ENCODE results near the gene ZNF805. TPM values are rescaled to one million over a fixed set of nuclear protein-coding genes. Genes with fewer than 3 reads are reported as not detected.
A peak's percentile ranks its signal among the peaks of the same experiment; 100 is the strongest.

ZNF805 gene
- total RNA-seq, 1 donor from 2014 or later: 20.8 TPM

DNA sequence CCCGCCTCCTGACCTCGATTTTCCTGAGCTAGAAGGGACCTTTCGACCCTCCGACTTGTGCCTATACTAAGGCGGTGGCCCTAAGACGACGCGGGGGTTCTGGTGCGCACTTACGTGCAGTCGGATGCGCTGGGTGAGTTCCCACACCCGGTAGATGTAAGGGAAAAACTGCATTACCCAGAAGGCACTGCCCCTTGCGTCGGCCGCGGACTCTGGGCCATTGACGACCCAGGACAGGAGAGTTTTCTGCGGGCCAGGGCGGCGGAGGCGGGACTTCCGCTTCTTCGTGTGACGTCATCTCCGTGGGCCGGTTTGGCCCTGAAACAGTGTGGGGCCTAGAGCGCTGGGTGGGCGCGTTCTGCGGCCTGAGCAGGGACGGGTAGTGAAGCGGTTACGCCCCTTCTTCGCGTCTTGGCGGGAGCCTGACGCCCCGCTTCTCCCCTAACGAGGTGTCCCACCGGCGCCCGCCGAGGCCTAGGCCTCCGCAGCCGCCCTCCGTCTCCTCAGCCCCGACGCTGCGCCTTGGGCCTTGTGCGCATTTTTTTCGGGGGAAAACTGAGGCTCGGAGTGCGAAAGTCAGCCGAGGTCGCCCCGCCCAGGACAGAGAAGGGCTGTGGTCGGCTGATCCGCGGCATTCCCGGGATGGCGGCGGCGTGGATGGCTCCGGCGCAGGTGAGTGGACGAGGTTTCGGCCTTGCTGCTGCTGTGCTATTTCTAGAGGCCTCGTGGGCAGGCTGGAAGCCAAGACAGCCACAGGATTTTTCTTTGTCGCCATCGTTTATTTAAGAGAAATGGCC, 39.9 kb downstream of the ZNF805 start, which contains the start of gene ZNF460:
ZNF460 (plus strand) TSS at position 321 of the 797 bp plus-strand sequence; CDS start at position 643, 322 bp downstream.
- Mint-ChIP-seq H3K4me3 (no peak within 1 kb of the TSS), H3K27ac (no peak within 1 kb of the TSS), H3K9me3 (no peaks in the 10 kb centered on the region), H3K27me3 (ENCODE audit: low read depth) (no peaks in the 10 kb centered on the region), H3K4me1 (peaks cover 17% of the 10 kb centered on the region), H3K36me3 (peaks cover 7% of the 10 kb centered on the region)
- TF ChIP-seq, protein P1, sequence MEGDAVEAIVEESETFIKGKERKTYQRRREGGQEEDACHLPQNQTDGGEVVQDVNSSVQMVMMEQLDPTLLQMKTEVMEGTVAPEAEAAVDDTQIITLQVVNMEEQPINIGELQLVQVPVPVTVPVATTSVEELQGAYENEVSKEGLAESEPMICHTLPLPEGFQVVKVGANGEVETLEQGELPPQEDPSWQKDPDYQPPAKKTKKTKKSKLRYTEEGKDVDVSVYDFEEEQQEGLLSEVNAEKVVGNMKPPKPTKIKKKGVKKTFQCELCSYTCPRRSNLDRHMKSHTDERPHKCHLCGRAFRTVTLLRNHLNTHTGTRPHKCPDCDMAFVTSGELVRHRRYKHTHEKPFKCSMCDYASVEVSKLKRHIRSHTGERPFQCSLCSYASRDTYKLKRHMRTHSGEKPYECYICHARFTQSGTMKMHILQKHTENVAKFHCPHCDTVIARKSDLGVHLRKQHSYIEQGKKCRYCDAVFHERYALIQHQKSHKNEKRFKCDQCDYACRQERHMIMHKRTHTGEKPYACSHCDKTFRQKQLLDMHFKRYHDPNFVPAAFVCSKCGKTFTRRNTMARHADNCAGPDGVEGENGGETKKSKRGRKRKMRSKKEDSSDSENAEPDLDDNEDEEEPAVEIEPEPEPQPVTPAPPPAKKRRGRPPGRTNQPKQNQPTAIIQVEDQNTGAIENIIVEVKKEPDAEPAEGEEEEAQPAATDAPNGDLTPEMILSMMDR (IDR thresholded peaks at IDR 0.05; ENCODE audit: unreplicated experiment): no peak
- DNase-seq (ENCODE audit: low spot score in 2 of 2, unreplicated experiment in 2 of 2): peak; percentile 88 to 97

DNA sequence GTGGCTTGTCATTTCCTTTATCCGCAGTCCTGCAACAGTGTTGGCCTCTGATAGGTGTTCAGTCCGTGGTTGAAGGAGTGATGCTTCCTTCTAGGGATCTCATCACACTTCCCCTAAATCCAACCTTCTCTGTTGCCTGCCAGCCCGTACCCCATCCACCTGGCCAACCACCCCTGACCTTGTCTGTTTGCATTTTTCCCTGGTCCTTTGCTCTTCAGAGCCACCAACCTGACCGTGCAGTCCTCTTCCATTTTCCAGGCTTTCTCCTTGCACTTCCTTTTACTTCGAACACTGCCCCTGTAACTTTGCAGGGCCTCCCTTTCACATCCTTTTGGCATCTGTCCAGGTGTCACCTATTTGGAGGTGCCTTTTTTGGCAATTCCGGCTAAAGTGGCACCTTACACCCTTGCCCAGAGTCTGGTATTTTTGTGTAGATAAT, 40.5 kb downstream of the ZNF805 start:
- TF ChIP-seq, protein P1 (IDR thresholded peaks at IDR 0.05; ENCODE audit: unreplicated experiment): no peak
- H3K36me3 Mint-ChIP-seq: peaks cover 10% of the 10 kb centered on the region
- H3K4me3 Mint-ChIP-seq: no peak overlapping the region
- no peak for DNase-seq (ENCODE audit: low spot score in 2 of 2, unreplicated experiment in 2 of 2)
- H3K27me3 Mint-ChIP-seq (ENCODE audit: low read depth): no peaks in the 10 kb centered on the region
- peaks cover 17% of the 10 kb centered on the region for H3K4me1 Mint-ChIP-seq
- H3K27ac Mint-ChIP-seq: no peak overlapping the region
- H3K9me3 Mint-ChIP-seq: no peaks in the 10 kb centered on the region

DNA sequence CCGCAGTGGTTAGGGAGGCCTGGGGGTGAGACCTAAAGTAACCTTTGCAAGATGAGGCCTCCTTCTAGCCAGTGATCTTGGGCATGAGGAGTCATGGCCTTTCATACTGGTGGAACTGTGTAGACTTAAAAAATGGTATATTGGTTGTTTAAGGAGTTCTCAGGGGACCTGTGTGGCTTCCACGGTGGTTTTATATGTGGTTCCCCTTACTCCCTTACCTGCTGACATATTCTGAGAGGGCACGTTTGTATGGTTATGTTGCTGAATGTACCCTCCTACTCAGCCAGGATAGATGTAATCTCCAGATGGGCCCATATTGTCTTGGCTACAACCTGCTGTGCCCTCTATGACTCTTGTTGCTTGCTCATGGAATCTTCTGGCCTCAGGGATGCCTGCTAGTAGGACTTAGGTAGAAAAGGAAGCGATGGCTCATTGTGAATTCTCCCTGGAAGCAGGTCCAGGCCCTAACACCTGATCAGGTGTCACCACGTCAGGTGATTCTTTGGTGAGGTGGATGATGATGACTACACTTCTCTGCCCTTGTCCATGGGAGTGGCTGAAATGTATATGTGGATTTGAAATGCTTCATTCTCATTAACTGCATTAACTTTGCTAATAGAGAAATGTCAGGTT, 41.7 kb downstream of the ZNF805 start:
- Mint-ChIP-seq H3K36me3 (peaks cover 17% of the 10 kb centered on the region), H3K9me3 (no peaks in the 10 kb centered on the region), H3K27ac (peak overlapping the region; percentile 66), H3K4me3 (no peak overlapping the region), H3K27me3 (ENCODE audit: low read depth) (no peaks in the 10 kb centered on the region), H3K4me1 (peaks cover 17% of the 10 kb centered on the region)
- DNase-seq (ENCODE audit: low spot score in 2 of 2, unreplicated experiment in 2 of 2): no peak
- TF ChIP-seq, protein P1 (IDR thresholded peaks at IDR 0.05; ENCODE audit: unreplicated experiment): no peak

DNA sequence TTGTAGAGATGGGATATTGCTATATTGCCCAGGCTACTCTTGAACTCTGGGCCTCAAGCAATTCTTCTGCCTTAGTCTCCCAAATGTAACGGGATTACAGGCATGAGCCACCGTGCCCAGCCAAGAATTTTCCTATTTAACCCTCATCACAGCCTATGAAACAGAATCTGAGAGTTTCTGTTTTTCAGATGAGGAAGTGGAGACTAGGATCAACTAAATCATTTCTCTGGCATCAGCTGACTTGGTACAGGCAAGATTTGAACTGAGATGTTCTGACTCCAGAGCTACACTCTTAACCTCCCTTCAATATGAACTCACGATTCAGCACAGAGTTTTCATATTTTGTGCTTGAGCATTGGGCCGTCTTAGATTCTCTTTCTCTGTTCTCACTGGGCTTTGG, 47.9 kb downstream of the ZNF805 start:
- TF ChIP-seq, protein P1 (IDR thresholded peaks at IDR 0.05; ENCODE audit: unreplicated experiment): no peak
- peaks cover 66% of the 10 kb centered on the region for H3K36me3 Mint-ChIP-seq
- no peaks in the 10 kb centered on the region for H3K27me3 Mint-ChIP-seq (ENCODE audit: low read depth)
- no peak overlapping the region for H3K27ac Mint-ChIP-seq
- H3K4me1 Mint-ChIP-seq: no peaks in the 10 kb centered on the region
- peaks cover 19% of the 10 kb centered on the region for H3K9me3 Mint-ChIP-seq
- no peak for DNase-seq (ENCODE audit: low spot score in 2 of 2, unreplicated experiment in 2 of 2)
- H3K4me3 Mint-ChIP-seq: no peak overlapping the region

DNA sequence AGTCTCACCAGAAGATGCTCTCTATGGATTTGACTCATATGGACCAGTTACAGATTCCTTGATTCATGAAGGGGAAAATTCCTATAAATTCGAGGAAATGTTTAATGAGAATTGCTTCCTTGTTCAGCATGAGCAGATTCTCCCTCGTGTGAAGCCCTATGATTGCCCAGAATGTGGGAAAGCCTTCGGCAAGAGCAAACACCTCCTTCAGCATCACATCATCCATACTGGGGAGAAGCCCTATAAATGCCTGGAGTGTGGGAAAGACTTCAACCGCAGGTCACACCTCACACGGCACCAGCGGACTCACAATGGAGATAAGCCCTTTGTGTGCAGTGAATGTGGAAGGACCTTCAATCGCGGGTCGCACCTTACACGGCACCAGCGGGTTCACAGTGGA, 50.5 kb downstream of the ZNF805 start:
- no peak for DNase-seq (ENCODE audit: low spot score in 2 of 2, unreplicated experiment in 2 of 2)
- H3K36me3 Mint-ChIP-seq: peaks cover 84% of the 10 kb centered on the region
- H3K4me3 Mint-ChIP-seq: no peak overlapping the region
- no peak overlapping the region for H3K27ac Mint-ChIP-seq
- TF ChIP-seq, protein P1 (IDR thresholded peaks at IDR 0.05; ENCODE audit: unreplicated experiment): no peak
- H3K27me3 Mint-ChIP-seq (ENCODE audit: low read depth): no peaks in the 10 kb centered on the region
- H3K4me1 Mint-ChIP-seq: no peaks in the 10 kb centered on the region
- peaks cover 39% of the 10 kb centered on the region for H3K9me3 Mint-ChIP-seq
